ENCODE results near the gene CD3D. TPM values are rescaled to one million over a fixed set of nuclear protein-coding genes. Genes with fewer than 3 reads are reported as not detected.

Gene CD3D
- total RNA-seq, 1 experiment from 2014 or later: 0.33 TPM

- ATAC-seq (no peak), DNase-seq (ENCODE audit: low spot score) (no peak)
- no peaks in the 10 kb centered on the region for H3K9me3 Mint-ChIP-seq
- peaks cover 45% of the 10 kb centered on the region for H3K27me3 Mint-ChIP-seq (ENCODE audit: low read depth)
- no peaks in the 10 kb centered on the region for H3K36me3 Mint-ChIP-seq
- ChIA-PET CTCF (interaction anchor here (2.2 kb wide), 1 partner anchor 151 kb away, joined by 12 read pairs; no protein-coding TSS in a partner anchor), POLR2A (no interaction called here)
- H3K4me1 Mint-ChIP-seq: peaks cover 6% of the 10 kb centered on the region; the same call in 1 of the 2 replicates
- H3K4me3 Mint-ChIP-seq: no peak overlapping the region
- no peak overlapping the region for H3K27ac Mint-ChIP-seq
- TF ChIP-seq MXD4 (CRISPR knock-in tag; IDR thresholded peaks at IDR 0.05; ENCODE audit: borderline replicate concordance) (no peak), ZNF423 (CRISPR knock-in tag; IDR thresholded peaks at IDR 0.05) (no peak), NR2C2 (CRISPR knock-in tag; IDR thresholded peaks at IDR 0.05) (no peak), ZBTB21 (CRISPR knock-in tag; IDR thresholded peaks at IDR 0.05; ENCODE audit: borderline replicate concordance) (no peak), MAX (CRISPR knock-in tag; IDR thresholded peaks at IDR 0.05) (no peak), CBFB (CRISPR knock-in tag; IDR thresholded peaks at IDR 0.05; ENCODE audit: low read depth) (no peak), JAZF1 (CRISPR knock-in tag; IDR thresholded peaks at IDR 0.05) (no peak), E2F1 (CRISPR knock-in tag; IDR thresholded peaks at IDR 0.05) (no peak), ERG (CRISPR knock-in tag; IDR thresholded peaks at IDR 0.05) (no peak), SP1 (CRISPR knock-in tag; conservative IDR thresholded peaks at IDR 0.05) (no peak), NR3C1 (CRISPR knock-in tag; conservative IDR thresholded peaks at IDR 0.05; ENCODE audit: low read depth) (no peak), ZSCAN18 (CRISPR knock-in tag; IDR thresholded peaks at IDR 0.05) (no peak)
Observed at GRCh38 chr11:118349475-118349874, 7.0 kb upstream of the CD3D start.

GRCh38 chr11:118343981-118344515, 1.5 kb upstream of the CD3D start, which contains the start of gene CD3G:
CD3G (plus strand) TSS chr11:118344344; CDS start chr11:118344424, 80 bp downstream.
- H3K9me3 Mint-ChIP-seq: no peaks in the 10 kb centered on the region
- ChIA-PET POLR2A (no interaction called here), CTCF (no interaction called here)
- no peak within 1 kb of the TSS for H3K27ac Mint-ChIP-seq
- peaks cover 43% of the 10 kb centered on the region for H3K27me3 Mint-ChIP-seq (ENCODE audit: low read depth)
- no peak within 1 kb of the TSS for H3K4me3 Mint-ChIP-seq
- H3K4me1 Mint-ChIP-seq: peaks cover 3% of the 10 kb centered on the region; the same call in 1 of the 2 replicates
- no peak for DNase-seq (ENCODE audit: low spot score)
- ATAC-seq: no peak
- TF ChIP-seq PRDM15 (CRISPR knock-in tag; IDR thresholded peaks at IDR 0.05) (no peak), RELA (CRISPR knock-in tag; IDR thresholded peaks at IDR 0.05; ENCODE audit: borderline replicate concordance) (no peak), ZNF671 (CRISPR knock-in tag; IDR thresholded peaks at IDR 0.05) (no peak), IRF1 (CRISPR knock-in tag; IDR thresholded peaks at IDR 0.05) (no peak), CREB1 (CRISPR knock-in tag; IDR thresholded peaks at IDR 0.05) (no peak), ZNF512 (CRISPR knock-in tag; IDR thresholded peaks at IDR 0.05; ENCODE audit: borderline replicate concordance) (no peak), GTF2I (CRISPR knock-in tag; conservative IDR thresholded peaks at IDR 0.05) (no peak), ERG (CRISPR knock-in tag; IDR thresholded peaks at IDR 0.05) (no peak)
- no peaks in the 10 kb centered on the region for H3K36me3 Mint-ChIP-seq
